Thyroid gland (tissue), 4 donors: ENCODE data around the gene PPP2CA.

Experiments used
- POLR2A ChIP-seq, 2 donors: fragments of 450-650 bp; IDR thresholded peaks; one replicate each; pipeline ENCODE4 v1.6.1; 2017; ENCODE audit warnings: antibody characterized with exemption in 2 of 2, mild to moderate bottlenecking in 2 of 2, moderate library complexity in 1 of 2
- TF ChIP-seq, protein P1 (sequence below), 6 experiments: fragments of 200-600 bp in 3 of 6; fragments of 450-650 bp in 3 of 6; sonication (generic) in 3 of 6; IDR thresholded peaks; one replicate each; pipeline ENCODE4 v1.5.1; 2016 to 2019; ENCODE audit warnings: antibody characterized with exemption in 6 of 6, mild to moderate bottlenecking in 2 of 6, inconsistent platforms in 1 of 6, moderate library complexity in 1 of 6

DNA sequence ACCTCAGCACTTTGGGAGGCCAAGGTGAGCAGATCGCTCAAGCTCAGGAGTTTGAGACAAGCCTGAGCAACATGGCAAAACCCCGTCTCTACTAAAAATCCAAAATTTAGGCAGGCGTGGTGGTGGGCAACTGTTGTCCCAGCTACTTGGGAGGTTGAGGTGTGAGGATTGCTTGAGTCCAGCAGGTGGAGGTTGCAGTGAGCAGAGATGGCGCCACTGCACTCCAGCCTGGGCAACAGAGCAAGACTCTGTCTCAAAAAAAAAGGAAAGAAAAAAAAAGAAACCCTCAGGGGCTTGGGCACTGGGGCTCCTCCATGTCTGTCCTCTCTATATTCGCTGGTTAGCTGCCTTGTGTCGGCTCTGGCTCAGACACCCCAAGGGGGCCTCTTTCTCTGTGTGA is 10.9 kb upstream of the PPP2CA start:
- TF ChIP-seq, protein P1, sequence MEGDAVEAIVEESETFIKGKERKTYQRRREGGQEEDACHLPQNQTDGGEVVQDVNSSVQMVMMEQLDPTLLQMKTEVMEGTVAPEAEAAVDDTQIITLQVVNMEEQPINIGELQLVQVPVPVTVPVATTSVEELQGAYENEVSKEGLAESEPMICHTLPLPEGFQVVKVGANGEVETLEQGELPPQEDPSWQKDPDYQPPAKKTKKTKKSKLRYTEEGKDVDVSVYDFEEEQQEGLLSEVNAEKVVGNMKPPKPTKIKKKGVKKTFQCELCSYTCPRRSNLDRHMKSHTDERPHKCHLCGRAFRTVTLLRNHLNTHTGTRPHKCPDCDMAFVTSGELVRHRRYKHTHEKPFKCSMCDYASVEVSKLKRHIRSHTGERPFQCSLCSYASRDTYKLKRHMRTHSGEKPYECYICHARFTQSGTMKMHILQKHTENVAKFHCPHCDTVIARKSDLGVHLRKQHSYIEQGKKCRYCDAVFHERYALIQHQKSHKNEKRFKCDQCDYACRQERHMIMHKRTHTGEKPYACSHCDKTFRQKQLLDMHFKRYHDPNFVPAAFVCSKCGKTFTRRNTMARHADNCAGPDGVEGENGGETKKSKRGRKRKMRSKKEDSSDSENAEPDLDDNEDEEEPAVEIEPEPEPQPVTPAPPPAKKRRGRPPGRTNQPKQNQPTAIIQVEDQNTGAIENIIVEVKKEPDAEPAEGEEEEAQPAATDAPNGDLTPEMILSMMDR (IDR thresholded peaks at IDR 0.05): no peak
- TF ChIP-seq POLR2A (IDR thresholded peaks at IDR 0.05): no peak
